Measurements from ENCODE around the gene C1orf105.

Gene C1orf105

GRCh38 chr1:172446547-172446946, 26.1 kb downstream of the C1orf105 start:
- no peak overlapping the region for H3K4me3 ChIP-seq (ENCODE audit: low read length)
- no peak for DNase-seq (ENCODE audit: low read depth)

GRCh38 chr1:172447641-172448040, 27.2 kb downstream of the C1orf105 start:
- H3K4me3 ChIP-seq (ENCODE audit: low read length), result no peak overlapping the region
- TF ChIP-seq CTCF (IDR thresholded peaks at IDR 0.05; ENCODE audit: insufficient read depth, low read depth, low read length, missing control alignments), result no peak
- peak; percentile 70 for DNase-seq (ENCODE audit: low read depth)

More at GRCh38 chr1:172446547-172446946, 26.1 kb downstream of the C1orf105 start:
- no peak for TF ChIP-seq CTCF (IDR thresholded peaks at IDR 0.05; ENCODE audit: insufficient read depth, low read depth, low read length, missing control alignments)

- no peak for TF ChIP-seq CTCF (IDR thresholded peaks at IDR 0.05; ENCODE audit: insufficient read depth, low read depth, low read length, missing control alignments)
- no peak overlapping the region for H3K4me3 ChIP-seq (ENCODE audit: low read length)
- peak; percentile 79 for DNase-seq (ENCODE audit: low read depth)
Measured at GRCh38 chr1:172448995-172449584, 28.6 kb downstream of the C1orf105 start.

GRCh38 chr1:172449585-172450523, 29.4 kb downstream of the C1orf105 start:
- DNase-seq (ENCODE audit: low read depth), result peak; percentile 63
- H3K4me3 ChIP-seq (ENCODE audit: low read length), result no peak overlapping the region
- peak; percentile 92 for TF ChIP-seq CTCF (IDR thresholded peaks at IDR 0.05; ENCODE audit: insufficient read depth, low read depth, low read length, missing control alignments)

GRCh38 chr1:172450524-172450885, 30.0 kb downstream of the C1orf105 start:
- no peak for TF ChIP-seq CTCF (IDR thresholded peaks at IDR 0.05; ENCODE audit: insufficient read depth, low read depth, low read length, missing control alignments)
- H3K4me3 ChIP-seq (ENCODE audit: low read length), result no peak overlapping the region
- no peak for DNase-seq (ENCODE audit: low read depth)

- H3K4me3 ChIP-seq (ENCODE audit: low read length), result no peak overlapping the region
- DNase-seq (ENCODE audit: low read depth), result peak; percentile 44
- TF ChIP-seq CTCF (IDR thresholded peaks at IDR 0.05; ENCODE audit: insufficient read depth, low read depth, low read length, missing control alignments), result no peak
Measured at GRCh38 chr1:172451002-172451443, 30.5 kb downstream of the C1orf105 start.

Measured in epithelial cell of esophagus (primary cell).